IPS DF 4.7 (cell line): ENCODE measurements around the gene ZNF423.

ENCODE experiments used
- DNase-seq: peaks from one replicate; pipeline ENCODE4 v3.0.0-alpha.2; 2013; ENCODE audit warnings: low spot score; ENCODE audit errors: extremely low read depth

The ZNF423 gene

GRCh38 chr16:49533422-49533821 is 322.5 kb downstream of the ZNF423 start:
- DNase-seq = no peak

- DNase-seq = no peak
These were observed 323.0 kb downstream of the ZNF423 start for GRCh38 chr16:49532873-49533272.

GRCh38 chr16:49531931-49532840 is 323.7 kb downstream of the ZNF423 start:
- no peak for DNase-seq

- DNase-seq = no peak
These were observed 324.5 kb downstream of the ZNF423 start for GRCh38 chr16:49531425-49531824.

GRCh38 chr16:49530427-49530970 is 325.4 kb downstream of the ZNF423 start:
- DNase-seq = no peak

- no peak for DNase-seq
These were observed 326.4 kb downstream of the ZNF423 start for GRCh38 chr16:49529411-49530045.

GRCh38 chr16:49528866-49529288 is 327.0 kb downstream of the ZNF423 start:
- DNase-seq = no peak

GRCh38 chr16:49528060-49528865 is 327.6 kb downstream of the ZNF423 start:
- DNase-seq = no peak

GRCh38 chr16:49527611-49528010 is 328.3 kb downstream of the ZNF423 start:
- DNase-seq = no peak

GRCh38 chr16:49526860-49527365 is 329.0 kb downstream of the ZNF423 start:
- no peak for DNase-seq

GRCh38 chr16:49524947-49525315 is 331.0 kb downstream of the ZNF423 start:
- DNase-seq = no peak

- DNase-seq = no peak
These were observed 331.5 kb downstream of the ZNF423 start for GRCh38 chr16:49524216-49524946.

GRCh38 chr16:49523435-49524159 is 332.3 kb downstream of the ZNF423 start:
- no peak for DNase-seq

GRCh38 chr16:49521734-49522325 is 334.1 kb downstream of the ZNF423 start:
- no peak for DNase-seq

- DNase-seq = no peak
These were observed 335.3 kb downstream of the ZNF423 start for GRCh38 chr16:49520492-49521038.

GRCh38 chr16:49519741-49520140 is 336.2 kb downstream of the ZNF423 start:
- DNase-seq = no peak

GRCh38 chr16:49519008-49519656 is 336.8 kb downstream of the ZNF423 start:
- no peak for DNase-seq

- no peak for DNase-seq
These were observed 339.4 kb downstream of the ZNF423 start for GRCh38 chr16:49516382-49517036.
